Bronchial epithelial cell (primary cell): ENCODE results near the gene NOPCHAP1. TPM values are rescaled to one million over a fixed set of nuclear protein-coding genes. Genes with fewer than 3 reads are reported as not detected.
A peak's percentile ranks its signal among the peaks of the same experiment; 100 is the strongest.
"Not testable (repeated sequence)": the region's sequence is repeated elsewhere in the genome, so short reads cannot be mapped to it uniquely, and the experiment has no call there.

ENCODE experiments used
- DNase-seq: peaks from one replicate; pipeline ENCODE4 v3.0.0-alpha.2; 2010; ENCODE audit warnings: low read depth
- FAIRE-seq: peaks from 2 replicates; lab custom pipeline; 2011; peaks lifted over from hg19 to GRCh38; lab: Jason Lieb, UNC
- H3K27me3 ChIP-seq: 2 replicates; pipeline ENCODE4 v1.5.1; 2011; ENCODE audit warnings: low read length; ENCODE audit not compliant: control insufficient read depth, insufficient read depth
- H3K36me3 ChIP-seq: 2 replicates; pipeline ENCODE4 v1.5.1; 2011; ENCODE audit warnings: low read length; ENCODE audit not compliant: control insufficient read depth, insufficient read depth
- H3K4me3 ChIP-seq: 2 replicates; pipeline ENCODE4 v1.5.1; 2011; ENCODE audit warnings: mild to moderate bottlenecking, low read depth, low read length, control low read depth
- total RNA-seq: library from RNA; depleted of rRNA; stranded (reverse); fragments of >200 nt; gene quantifications from 2 replicates; pipeline ENCODE4 v1.2.1, GENCODE V29; 2014
- TF ChIP-seq, protein P1 (sequence below): IDR thresholded peaks from 2 replicates; pipeline ENCODE4 v1.5.1; 2011; ENCODE audit warnings: mild to moderate bottlenecking, moderate library complexity, low read length, control low read depth, inconsistent platforms; ENCODE audit not compliant: insufficient read depth, severe bottlenecking

NOPCHAP1 gene, protein sequence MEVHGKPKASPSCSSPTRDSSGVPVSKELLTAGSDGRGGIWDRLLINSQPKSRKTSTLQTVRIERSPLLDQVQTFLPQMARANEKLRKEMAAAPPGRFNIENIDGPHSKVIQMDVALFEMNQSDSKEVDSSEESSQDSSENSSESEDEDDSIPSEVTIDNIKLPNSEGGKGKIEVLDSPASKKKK
- 4.5 and 6.5 TPM in 2 replicates for total RNA-seq

DNA sequence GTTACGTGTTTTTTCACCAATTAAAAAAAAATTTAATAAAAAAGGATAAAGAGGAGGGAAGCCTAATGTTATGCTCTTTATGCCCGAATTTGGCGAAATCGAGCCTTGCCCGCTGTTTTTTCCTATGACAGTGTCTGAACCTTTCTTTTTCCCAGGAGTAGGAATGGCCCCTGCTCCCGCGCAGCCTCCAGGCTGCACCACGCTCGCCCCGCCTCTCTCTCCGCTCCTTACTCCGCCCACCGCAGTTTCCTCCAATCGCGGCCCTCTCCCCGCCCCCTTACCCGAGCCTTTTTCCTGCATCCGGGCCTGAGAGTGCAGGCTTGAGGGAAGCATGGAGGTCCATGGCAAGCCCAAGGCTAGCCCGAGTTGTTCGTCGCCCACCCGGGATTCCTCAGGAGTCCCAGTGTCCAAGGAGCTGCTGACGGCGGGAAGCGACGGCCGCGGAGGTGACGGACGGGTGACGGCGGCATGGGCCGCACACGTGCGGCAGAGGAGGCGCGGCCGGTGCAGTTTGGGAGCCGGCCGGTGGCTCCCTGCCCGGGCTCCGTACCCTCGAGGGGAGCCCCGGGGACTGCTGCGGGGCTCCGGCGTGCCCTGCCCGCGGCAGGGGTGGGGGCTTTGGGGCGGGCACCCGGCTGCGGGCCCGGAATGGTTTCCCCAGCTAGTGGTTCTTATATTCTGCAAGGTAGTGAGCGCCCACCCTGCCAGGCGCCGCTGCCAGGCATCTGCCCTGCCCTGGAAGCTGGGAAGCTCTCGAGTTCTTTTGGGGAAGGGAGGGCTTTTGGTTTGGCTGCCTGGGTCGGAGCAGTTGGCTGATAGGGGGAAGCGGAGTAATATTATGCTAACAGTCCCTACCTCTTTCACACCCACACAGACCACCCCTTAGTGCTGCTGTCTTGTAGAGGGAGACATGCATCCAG, at the start of gene NOPCHAP1:
TSS of gene NOPCHAP1 (plus strand) at position 295 of the 920 bp plus-strand sequence. CDS start at position 332, 37 bp downstream.
- TF ChIP-seq, protein P1, sequence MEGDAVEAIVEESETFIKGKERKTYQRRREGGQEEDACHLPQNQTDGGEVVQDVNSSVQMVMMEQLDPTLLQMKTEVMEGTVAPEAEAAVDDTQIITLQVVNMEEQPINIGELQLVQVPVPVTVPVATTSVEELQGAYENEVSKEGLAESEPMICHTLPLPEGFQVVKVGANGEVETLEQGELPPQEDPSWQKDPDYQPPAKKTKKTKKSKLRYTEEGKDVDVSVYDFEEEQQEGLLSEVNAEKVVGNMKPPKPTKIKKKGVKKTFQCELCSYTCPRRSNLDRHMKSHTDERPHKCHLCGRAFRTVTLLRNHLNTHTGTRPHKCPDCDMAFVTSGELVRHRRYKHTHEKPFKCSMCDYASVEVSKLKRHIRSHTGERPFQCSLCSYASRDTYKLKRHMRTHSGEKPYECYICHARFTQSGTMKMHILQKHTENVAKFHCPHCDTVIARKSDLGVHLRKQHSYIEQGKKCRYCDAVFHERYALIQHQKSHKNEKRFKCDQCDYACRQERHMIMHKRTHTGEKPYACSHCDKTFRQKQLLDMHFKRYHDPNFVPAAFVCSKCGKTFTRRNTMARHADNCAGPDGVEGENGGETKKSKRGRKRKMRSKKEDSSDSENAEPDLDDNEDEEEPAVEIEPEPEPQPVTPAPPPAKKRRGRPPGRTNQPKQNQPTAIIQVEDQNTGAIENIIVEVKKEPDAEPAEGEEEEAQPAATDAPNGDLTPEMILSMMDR, result no peak
- DNase-seq (peak; percentile 73), FAIRE-seq (no peak)
- Histone ChIP-seq H3K27me3 (no peaks in the 10 kb centered on the region), H3K4me3 (peak within 1 kb of the TSS; percentile 82), H3K36me3 (peaks cover 2% of the 10 kb centered on the region)

DNA sequence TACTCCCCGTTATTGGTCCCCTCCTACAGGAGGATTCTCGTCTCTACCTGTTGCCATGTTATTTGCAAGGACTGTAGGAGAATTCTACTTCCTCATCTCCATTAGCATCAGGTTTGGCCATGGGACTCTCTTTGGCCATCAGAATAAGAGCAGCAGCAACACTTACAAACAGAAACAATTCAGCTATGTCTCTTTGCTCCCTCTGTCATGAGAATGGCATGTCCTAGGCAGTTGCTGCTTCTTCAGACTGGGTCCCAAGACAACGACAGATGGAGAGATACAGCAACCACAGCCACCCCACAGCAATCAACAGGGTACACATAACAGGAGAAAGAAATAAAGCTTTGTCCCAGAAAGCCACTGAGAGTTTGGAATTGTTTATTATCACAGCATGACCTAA, 47.7 kb upstream of the NOPCHAP1 start:
- no peaks in the 10 kb centered on the region for H3K27me3 ChIP-seq
- DNase-seq, result no peak
- TF ChIP-seq, protein P1, result no peak
- no peak overlapping the region for H3K4me3 ChIP-seq
- no peak for FAIRE-seq
- H3K36me3 ChIP-seq, result no peaks in the 10 kb centered on the region

DNA sequence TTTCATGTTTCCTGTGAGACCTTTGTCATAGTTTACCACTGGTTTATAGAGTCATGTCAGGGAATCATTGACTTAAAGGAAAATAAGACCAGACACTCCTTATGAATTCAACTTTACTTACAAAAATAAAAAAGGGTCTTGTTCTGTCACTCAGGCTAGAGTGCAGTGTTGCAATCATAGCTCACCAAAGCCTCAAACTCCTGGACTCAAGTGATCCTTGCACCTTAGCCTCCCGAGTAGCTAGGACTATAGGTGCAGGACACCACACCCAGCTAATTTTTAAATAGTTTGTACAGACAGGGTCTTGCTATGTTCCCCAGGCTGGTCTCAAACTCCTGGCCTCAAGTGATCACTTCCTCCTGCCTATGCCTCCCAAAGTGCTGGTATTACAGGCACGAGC, 47.0 kb upstream of the NOPCHAP1 start:
- no peak overlapping the region for H3K4me3 ChIP-seq
- FAIRE-seq, result no peak
- DNase-seq, result no peak
- H3K27me3 ChIP-seq, result no peaks in the 10 kb centered on the region
- TF ChIP-seq, protein P1, result no peak
- H3K36me3 ChIP-seq, result no peaks in the 10 kb centered on the region

DNA sequence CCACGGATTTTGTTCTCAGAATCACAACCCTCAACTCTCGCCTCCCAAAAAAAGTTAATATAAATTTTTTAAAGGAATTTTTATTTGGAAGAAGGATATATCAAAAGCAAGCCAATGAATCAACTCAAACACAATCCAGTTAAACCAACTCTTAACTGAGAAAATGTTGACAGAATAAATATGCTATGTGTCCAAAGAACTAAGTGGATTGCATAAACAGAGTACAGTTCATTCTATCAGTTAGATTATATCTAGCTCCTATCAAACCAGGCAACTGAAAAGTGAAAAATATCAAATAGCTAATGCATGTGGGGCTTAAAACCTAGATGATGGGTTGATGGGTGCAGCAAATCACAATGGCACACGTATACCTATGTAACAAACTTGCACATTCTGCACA, 44.7 kb upstream of the NOPCHAP1 start:
- TF ChIP-seq, protein P1, result no peak
- FAIRE-seq (no peak), DNase-seq (no peak)
- H3K36me3 ChIP-seq, result no peaks in the 10 kb centered on the region
- no peaks in the 10 kb centered on the region for H3K27me3 ChIP-seq
- no peak overlapping the region for H3K4me3 ChIP-seq

DNA sequence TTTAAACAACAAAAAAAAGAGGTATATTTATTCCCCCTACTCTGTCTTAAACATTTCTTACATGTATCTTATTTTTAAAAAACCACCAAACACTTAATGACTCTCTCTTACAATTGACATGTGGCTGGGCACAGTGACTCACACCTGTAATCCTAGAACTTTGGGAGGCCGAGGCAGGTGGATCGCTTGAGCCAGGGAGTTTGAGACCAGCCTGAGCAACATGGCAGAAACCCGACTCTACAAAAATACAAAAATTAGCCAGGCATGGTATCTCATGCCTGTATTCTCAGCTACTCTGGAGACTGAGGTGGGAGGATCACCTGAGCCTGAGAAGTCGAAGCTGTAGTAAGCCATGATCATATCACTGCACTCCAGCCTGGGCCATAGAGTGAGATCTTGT, 44.0 kb upstream of the NOPCHAP1 start:
- FAIRE-seq (no peak), DNase-seq (no peak)
- Histone ChIP-seq H3K36me3 (no peaks in the 10 kb centered on the region), H3K4me3 (no peak overlapping the region), H3K27me3 (no peaks in the 10 kb centered on the region)
- TF ChIP-seq, protein P1, result no peak

DNA sequence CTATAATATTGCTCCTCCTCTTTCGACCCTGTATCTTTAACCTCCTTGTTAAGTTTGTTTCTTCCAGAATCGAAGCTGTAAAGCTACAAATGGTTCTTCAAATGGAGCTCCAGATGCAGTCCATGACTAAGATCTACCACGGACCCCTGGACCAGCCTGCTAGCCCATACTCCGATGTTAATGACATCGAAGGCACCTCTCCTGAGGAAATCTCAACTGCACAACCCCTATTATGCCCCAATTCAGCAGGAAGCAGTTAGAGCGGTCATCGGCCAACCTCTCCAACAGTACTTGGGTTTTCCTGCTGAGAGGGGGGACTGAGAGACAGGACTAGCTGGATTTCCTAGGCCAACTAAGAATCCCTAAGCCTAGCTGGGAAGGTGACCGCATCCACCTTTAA, 42.7 kb upstream of the NOPCHAP1 start:
- not testable (repeated sequence) for H3K36me3 ChIP-seq, DNase-seq, FAIRE-seq, H3K27me3 ChIP-seq, H3K4me3 ChIP-seq
